22Rv1 (cell line): ENCODE measurements around the gene PTPRA.

Source experiments
- H3K27ac ChIP-seq: fragments of 450-650 bp; 2 replicates; pipeline ENCODE4 v1.5.1; 2017
- CTCF ChIP-seq: fragments of 450-650 bp; IDR thresholded peaks from 2 replicates; pipeline ENCODE4 v1.5.1; 2017; ENCODE audit warnings: mild to moderate bottlenecking
- ZFX ChIP-seq: fragments of 450-650 bp; IDR thresholded peaks from 2 replicates; pipeline ENCODE4 v1.6.1; 2017; ENCODE audit warnings: antibody characterized with exemption, borderline replicate concordance

Gene PTPRA

GRCh38 chr20:2878515-2878914 lies 5.2 kb downstream of the PTPRA start:
- TF ChIP-seq ZFX: no peak
- TF ChIP-seq CTCF: no peak
- H3K27ac ChIP-seq: no peak overlapping the region

GRCh38 chr20:2879146-2879545 lies 5.9 kb downstream of the PTPRA start:
- no peak overlapping the region for H3K27ac ChIP-seq
- TF ChIP-seq ZFX (no peak), CTCF (no peak)

- TF ChIP-seq CTCF (no peak), ZFX (no peak)
- no peak overlapping the region for H3K27ac ChIP-seq
Observed at GRCh38 chr20:2880650-2881049, 7.4 kb downstream of the PTPRA start.

GRCh38 chr20:2883726-2884637 lies 10.7 kb downstream of the PTPRA start:
- no peak overlapping the region for H3K27ac ChIP-seq
- TF ChIP-seq CTCF: no peak
- TF ChIP-seq ZFX: no peak

GRCh38 chr20:2887715-2888114 lies 14.4 kb downstream of the PTPRA start:
- TF ChIP-seq ZFX (no peak), CTCF (no peak)
- H3K27ac ChIP-seq: no peak overlapping the region

- TF ChIP-seq ZFX: no peak
- TF ChIP-seq CTCF: no peak
- no peak overlapping the region for H3K27ac ChIP-seq
Observed at GRCh38 chr20:2888224-2888955, 15.1 kb downstream of the PTPRA start.

GRCh38 chr20:2889209-2889608 lies 15.9 kb downstream of the PTPRA start:
- TF ChIP-seq ZFX: no peak
- no peak for TF ChIP-seq CTCF
- H3K27ac ChIP-seq: no peak overlapping the region
